Fibroblast of peridontal ligament (primary cell): ENCODE results near the gene EIPR1.

Source experiments
- DNase-seq: peaks from one replicate; pipeline ENCODE4 v3.0.0-alpha.2; 2010; ENCODE audit errors: extremely low read depth

Gene EIPR1

DNA sequence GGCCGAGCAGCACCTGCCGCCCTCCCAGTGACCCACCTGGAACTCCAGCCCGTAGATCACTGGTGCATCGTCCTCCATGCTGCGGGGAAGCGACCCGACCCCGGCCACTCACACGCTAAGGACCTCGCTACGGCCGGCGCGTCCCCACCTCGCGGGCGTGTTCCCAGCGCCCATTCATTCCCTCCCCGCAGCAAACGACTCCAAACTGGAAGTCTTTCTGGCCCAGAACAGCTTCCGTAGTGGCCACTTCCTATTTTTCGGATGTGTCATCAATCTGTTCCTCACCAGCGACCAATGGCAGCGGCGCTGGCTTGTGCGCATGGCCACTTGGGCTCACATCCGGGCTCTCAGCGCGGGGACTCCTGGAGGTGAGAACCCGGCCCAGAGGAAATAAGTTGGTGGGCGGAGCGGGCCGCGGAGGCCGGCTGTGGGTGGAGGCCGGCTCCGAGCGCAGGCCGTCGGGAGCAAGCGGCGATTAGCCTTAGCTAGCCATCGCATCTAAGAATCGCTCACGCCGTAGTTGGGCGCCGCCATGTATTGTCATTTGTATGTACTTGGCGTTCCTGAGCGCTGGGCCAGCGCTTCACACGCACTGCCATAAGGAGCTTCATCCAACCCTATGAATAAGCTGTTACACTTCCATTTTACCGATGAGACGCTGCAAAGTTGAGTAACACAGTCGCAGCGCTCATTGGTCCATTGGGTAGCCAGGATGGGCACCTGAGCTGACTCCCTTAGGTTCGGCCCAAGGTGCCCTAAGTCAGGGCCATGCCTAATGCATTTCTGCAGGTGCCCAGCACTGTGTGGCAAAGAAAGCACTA is at the start of gene EIPR1:
EIPR1 (minus strand) TSS at position 207 of the 821 bp plus-strand sequence; CDS start at position 78, 129 bp downstream.
- DNase-seq = peak; percentile 98

DNA sequence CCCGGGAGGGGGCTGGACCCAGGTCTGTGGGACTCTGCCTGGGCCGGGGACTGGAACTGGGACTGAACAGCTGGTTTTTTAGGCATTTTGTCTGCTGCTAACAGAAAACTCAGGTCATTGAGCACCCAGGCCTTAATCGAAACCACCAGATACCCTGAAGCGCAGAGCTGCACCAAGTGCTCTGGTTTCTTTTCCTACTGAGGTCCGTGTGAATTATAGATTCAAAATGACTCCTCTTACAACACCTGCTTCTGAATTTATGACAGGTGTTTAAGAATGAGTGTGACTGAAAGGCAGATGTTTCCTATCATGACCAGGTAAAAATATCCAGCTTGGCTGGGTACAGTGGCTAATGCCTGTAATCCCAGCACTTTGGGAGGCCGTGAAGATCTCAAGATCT is 49.7 kb upstream of the EIPR1 start:
- DNase-seq = no peak

DNA sequence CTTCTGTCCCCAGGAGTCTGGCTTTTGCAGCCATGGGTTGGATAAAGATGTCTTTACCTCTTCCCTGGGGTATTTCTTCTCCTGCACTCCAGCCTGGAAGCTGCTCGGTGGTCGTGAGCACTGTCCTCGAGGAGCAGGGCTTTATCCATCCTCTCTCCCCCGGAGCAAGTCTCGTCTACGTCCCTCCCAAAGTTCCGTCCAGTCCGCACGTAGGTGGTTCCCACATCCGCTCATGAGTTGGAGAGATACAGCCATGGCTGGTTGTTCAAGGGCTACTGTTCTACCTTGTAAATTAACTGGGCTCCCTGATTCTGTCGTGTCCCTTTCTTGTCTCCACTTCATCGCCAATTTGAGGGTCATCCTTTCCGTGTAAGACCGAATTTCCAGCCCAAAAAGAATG is 49.0 kb upstream of the EIPR1 start:
- DNase-seq = no peak

GRCh38 chr2:3424171-3424795 is 46.7 kb upstream of the EIPR1 start:
- DNase-seq = no peak

- DNase-seq = peak; percentile 42
Measured at GRCh38 chr2:3423492-3424170, 46.0 kb upstream of the EIPR1 start.

GRCh38 chr2:3422161-3422779 is 44.7 kb upstream of the EIPR1 start:
- DNase-seq = no peak

DNA sequence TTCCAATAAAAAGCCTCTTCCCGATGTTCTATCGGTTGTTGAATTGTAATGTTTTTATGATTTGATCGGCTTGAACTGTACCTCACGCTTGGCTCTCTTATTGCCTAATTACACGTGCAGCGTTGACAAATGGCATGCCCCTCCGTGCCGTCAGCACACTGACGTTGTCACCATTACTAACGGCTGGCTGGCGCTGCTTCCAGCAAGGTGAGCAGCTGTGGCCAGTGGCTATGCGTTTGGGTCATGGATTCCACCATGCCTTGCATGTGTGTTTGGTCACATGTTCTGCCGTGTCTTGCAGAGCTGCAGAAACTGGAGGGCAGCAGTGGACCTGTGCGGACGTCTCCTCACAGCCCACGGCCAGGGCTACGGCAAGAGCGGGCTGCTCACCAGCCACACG is 44.0 kb upstream of the EIPR1 start:
- DNase-seq = no peak

- DNase-seq = no peak
Measured at GRCh38 chr2:3420769-3421397, 43.3 kb upstream of the EIPR1 start.

- DNase-seq = no peak
Measured at GRCh38 chr2:3420076-3420768, 42.6 kb upstream of the EIPR1 start.

DNA sequence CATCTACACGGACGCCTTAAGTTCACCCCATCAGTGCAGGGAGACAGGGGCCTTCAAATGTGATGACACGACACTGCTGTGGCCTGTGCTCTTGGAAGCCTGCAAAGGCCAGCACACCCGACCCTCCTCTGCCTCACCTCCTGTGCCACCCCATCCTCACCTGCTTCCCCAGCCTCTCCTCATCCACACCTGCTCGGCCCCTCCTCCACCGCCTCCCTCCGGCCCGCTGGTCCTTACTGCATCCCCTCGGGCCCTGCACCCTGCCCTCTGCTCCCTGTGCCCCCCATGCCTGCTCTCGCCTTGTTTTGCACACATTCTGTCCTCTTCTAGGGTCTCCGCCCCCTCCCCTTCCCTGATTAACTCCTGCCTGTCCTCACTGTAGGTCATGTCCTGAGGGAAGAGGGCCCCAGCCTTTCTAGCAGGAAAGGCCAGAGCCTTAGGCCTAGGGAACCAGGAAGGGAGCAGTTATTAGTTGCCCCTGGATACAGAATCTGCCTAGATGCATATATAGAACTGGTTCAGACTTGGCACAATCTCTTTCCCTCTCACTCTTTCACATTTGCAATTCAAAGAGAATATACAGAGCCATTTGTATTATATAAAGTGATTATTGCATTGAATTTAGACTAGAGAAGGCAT is 41.3 kb upstream of the EIPR1 start:
- no peak for DNase-seq

DNA sequence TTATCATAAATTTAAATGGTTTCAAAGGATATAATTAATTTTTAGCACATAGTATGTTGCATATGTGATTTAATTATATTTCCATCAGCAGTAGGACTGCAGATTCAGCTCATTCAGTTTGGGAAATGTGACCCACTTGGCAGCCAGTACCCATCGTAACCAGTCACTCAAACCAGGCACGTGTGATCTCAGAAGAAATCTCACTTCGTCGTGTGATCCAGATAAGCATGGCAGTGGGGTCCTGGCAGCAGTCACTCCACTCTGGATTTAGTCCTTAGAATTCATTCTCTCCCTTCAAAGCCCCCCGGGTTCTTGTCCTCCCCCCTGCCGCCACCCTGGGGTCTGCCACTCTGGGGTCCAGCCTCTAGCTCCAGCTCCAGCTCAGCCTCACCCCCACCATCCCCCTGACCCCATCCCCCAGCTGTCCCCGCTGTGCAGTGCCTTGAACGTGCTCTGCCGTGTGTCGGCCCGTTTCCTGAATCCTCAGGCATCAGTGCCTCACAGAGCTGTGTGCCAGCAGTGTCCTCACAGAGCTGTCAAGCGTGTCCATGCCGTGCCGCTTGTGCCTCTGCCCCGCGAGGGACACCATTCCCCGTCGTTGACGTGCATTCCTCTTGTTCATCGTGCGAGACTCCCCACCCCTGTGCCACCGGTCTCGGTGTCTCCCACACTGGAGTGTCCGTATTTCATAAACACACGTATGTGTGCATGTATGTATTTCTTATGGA is 36.7 kb upstream of the EIPR1 start:
- no peak for DNase-seq

DNA sequence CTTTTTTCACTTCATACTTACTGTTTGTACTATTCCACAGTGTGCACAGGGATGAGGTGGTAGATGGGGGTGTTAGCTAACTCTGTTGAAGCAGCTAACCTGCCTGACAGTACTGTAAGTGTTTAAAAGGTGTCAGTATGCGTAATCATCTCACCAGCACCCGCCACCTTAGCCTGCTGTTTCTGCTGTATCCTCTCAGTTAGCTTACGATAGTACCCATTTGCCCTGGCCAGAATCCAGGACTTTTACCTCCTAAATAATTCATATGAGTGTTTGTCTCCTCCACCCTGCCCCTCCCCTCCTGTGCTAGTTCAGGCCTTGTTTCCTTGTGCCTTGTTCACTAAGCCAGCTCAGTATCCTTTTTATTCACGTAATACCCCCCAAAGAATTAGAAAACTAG is 36.1 kb upstream of the EIPR1 start:
- DNase-seq = no peak

DNA sequence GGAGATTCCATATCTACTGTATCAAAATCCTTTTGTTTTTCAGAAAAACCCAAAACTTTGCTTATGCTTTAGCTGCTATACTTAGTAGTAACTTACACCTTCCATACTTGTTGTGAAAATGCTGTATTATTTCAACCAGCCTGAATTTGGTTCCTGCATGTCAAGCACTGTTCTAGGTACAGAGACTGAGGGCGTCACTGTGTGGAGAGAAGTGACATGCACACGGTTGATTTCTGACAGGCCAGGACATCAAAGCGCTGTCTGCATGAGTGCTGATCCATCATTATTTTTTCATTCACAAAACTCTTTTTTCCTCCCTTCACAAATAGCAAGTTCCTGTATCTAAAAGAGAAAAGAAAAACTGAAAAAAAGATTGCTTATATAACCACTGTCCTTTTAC is 33.5 kb upstream of the EIPR1 start:
- DNase-seq = no peak

GRCh38 chr2:3409627-3410170 is 32.1 kb upstream of the EIPR1 start:
- DNase-seq = no peak

GRCh38 chr2:3408781-3409180 is 31.2 kb upstream of the EIPR1 start:
- DNase-seq = no peak

DNA sequence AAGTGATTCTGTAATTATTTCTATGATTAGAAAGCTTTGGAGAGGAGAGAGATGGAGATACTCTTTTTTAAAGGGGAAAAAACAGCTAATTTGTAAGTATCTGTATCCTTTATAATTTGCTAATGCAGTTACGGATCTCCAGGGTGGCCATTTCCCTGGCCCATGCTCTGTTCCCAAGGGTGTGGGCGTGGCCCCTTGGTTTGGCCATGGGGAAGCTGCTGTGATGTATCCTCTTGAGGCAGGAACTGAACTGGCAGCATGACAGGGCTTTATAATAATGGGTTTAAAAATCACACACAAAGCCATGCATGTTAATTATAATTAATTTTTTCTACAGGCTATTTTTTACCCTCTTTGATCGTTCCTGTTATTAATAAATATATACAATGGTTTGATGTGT is 28.9 kb upstream of the EIPR1 start:
- no peak for DNase-seq

DNA sequence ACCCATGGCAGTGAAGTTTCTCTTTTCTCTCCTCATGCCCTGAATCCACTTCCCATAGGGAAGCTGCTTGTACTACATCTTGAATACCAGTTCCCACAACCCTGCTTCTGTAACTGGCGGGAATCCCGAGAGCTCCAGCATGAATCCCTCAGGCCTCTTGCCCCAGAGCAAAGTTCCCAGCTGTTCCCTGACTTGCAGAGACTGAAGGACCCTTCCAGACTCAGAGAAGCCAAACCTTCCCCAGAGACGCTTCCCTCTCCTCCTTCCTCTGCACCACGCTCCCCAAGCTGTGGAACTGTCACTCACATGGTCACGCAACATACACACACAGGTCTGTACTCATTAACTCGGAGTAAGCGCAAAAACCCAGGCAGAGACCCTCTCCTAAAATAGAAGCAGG is 28.3 kb upstream of the EIPR1 start:
- DNase-seq = peak; percentile 11

DNA sequence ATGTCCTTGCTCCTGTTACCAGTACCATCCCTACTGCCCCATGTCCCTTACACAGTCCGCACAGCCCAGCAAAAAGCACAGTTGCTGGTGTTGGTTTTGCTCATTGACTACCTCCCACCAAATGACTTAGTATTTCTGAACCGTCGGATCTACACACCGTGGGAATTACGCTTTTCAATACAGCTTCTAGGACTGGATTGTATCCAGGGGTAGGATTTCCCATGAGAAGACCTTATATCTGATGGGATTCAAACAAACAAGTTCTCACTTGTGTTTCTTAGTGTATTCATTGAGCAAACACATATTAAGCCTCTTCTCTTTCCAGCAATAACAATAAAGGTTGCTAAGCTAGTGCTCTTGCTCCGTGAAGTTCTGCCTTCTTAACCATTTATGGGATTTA is 27.7 kb upstream of the EIPR1 start:
- DNase-seq = no peak

GRCh38 chr2:3404349-3404894 is 26.8 kb upstream of the EIPR1 start:
- no peak for DNase-seq
